ENCODE results near the gene TRMT1.

Gene TRMT1

GRCh38 chr19:13112555-13112954 lies 4.0 kb downstream of the TRMT1 start:
- FAIRE-seq (no peak), DNase-seq (ENCODE audit: insufficient read length, low spot score) (no peak)
- no peak for TF ChIP-seq CTCF (IDR thresholded peaks at IDR 0.05; ENCODE audit: insufficient read depth, missing control alignments)

GRCh38 chr19:13110099-13110610 lies 6.4 kb downstream of the TRMT1 start:
- no peak for TF ChIP-seq CTCF (IDR thresholded peaks at IDR 0.05; ENCODE audit: insufficient read depth, missing control alignments)
- FAIRE-seq (no peak), DNase-seq (ENCODE audit: insufficient read length, low spot score) (no peak)

- no peak for FAIRE-seq
These were observed 7.0 kb downstream of the TRMT1 start for GRCh38 chr19:13109361-13110098.

GRCh38 chr19:13104848-13105711 lies 11.5 kb downstream of the TRMT1 start:
- FAIRE-seq (no peak), DNase-seq (ENCODE audit: insufficient read length, low spot score) (no peak)
- no peak for TF ChIP-seq CTCF (IDR thresholded peaks at IDR 0.05; ENCODE audit: insufficient read depth, missing control alignments)

More at GRCh38 chr19:13109361-13110098, 7.0 kb downstream of the TRMT1 start:
- TF ChIP-seq CTCF (IDR thresholded peaks at IDR 0.05; ENCODE audit: insufficient read depth, missing control alignments) = no peak
- no peak for DNase-seq (ENCODE audit: insufficient read length, low spot score)

GRCh38 chr19:13104360-13104847 lies 12.1 kb downstream of the TRMT1 start:
- DNase-seq (ENCODE audit: insufficient read length, low spot score) (peak; percentile 72), FAIRE-seq (no peak)
- TF ChIP-seq CTCF (IDR thresholded peaks at IDR 0.05; ENCODE audit: insufficient read depth, missing control alignments) = peak; percentile 37

GRCh38 chr19:13103581-13104359 lies 12.8 kb downstream of the TRMT1 start:
- DNase-seq (ENCODE audit: insufficient read length, low spot score) (no peak), FAIRE-seq (no peak)
- no peak for TF ChIP-seq CTCF (IDR thresholded peaks at IDR 0.05; ENCODE audit: insufficient read depth, missing control alignments)
